Left renal pelvis (tissue), 4 donors: ENCODE results near the gene PARM1. TPM values are rescaled to one million over a fixed set of nuclear protein-coding genes. Genes with fewer than 3 reads are reported as not detected.

ENCODE experiments used
- DNase-seq, 4 donors: peaks; one replicate each; pipeline ENCODE4 v3.0.0-alpha.2; 2013; ENCODE audit warnings: low read depth in 4 of 4, low spot score in 3 of 4
- polyA plus RNA-seq, 4 donors: library from polyadenylated mRNA; unstranded; fragments of 120-200 nt; gene quantifications; one replicate each; pipeline ENCODE4 v1.2.1, GENCODE V29; 2013; ENCODE audit not compliant: insufficient read length in 4 of 4

PARM1 gene
- polyA plus RNA-seq, 4 donors = 22.6 to 65.9 (median 50.6) TPM

DNA sequence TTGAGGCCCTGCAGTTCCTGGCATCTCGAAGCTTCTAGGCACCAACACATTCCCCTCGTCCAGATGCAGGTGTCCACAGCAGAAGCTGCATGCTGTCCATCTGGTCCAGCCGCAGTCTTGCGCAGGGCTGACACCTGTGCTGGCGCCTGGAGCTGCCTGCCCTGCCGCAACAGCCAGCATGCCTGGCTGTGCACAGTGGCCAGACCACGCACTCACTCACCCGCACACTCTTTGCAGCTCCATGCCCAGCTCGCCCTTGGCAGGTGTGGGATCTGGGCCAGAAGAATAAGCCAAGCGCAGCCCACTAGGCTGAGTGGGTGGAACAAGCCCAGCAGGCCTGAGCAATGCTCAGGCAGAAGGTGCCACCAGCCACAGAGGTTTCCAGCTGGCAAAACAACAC, 125.6 kb downstream of the PARM1 start:
- no peak for DNase-seq

DNA sequence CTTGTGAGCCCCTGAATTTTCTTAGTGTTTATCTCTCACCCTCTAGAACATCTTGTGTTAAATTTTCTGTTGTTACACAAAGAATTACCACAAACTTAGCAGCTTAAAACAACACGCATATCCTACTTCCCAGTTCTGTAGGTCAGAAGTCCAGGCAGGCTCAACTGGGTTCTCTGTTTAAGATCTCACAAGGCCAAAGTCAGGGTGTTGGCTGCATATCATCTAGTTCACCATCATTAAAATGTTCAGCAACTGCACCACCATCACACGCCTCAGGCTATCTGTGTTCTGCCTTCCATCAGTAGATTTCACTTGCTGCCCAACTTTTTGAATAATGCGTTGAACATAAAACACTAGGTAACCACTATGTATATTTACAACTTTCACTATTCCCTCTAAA, 130.5 kb downstream of the PARM1 start:
- no peak for DNase-seq

DNA sequence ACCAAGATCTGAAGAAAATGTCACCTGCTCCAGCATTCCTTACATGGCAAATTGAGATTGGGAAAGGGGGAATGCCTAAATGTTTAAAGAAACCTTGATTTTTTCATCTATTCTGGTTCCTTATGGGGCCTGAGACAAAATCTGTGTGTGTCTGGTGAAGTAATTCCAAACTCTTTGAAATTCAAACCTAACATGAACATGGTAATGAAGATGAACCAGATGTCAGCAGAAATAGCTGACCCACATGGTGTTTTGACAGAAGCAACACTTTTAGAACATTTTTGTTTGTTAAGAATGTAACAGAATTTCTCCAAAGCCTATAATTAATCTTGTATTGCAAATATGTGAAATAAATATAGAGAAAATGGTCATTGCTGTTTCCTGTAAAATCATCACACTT, 133.0 kb downstream of the PARM1 start:
- no peak for DNase-seq

DNA sequence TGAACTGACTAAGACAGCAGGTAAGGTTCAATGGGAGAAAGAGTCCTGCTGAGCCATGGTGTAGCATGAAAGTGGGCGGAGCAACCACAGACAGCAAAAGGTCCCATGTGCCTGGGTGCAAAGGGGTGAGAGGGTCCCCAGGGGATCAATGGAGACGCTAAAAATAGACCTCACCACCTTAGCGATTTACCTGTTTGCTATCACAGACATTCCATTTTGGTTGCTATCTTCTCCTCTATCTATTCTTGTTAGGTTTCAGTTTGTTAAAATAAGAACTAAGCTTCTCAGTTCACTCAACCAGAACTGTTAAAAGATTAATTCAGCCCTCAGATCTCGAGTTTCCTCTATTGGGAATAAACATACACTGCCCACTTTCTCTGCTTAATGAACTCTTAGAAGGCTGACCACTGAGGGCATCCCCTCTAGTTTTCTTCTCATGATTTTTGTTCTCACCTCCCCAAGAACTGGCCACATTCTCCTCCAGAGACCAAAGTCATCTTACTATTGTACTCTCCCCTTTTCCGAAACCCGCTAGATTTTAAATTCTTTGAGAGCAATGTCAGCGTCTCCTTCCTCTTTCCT, 136.7 kb downstream of the PARM1 start:
- DNase-seq = no peak

DNA sequence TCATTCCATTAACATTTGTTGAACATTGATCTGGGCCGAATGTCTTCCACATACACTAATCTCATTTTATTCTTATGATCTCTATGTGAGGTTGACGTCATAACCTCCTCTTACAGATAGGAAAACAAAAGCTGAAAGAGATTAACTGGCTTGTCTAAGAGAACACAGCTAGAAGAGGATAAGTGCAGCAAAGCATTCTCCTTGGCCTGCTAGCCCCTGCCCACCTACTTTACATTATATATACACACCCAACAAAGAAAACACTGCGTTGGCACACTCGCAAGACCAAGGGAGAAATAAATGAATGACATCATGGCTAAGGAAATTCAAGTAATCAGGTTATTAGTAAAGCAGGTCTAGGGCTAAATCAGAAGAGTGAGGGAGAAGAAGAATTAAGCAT, 138.4 kb downstream of the PARM1 start:
- no peak for DNase-seq

DNA sequence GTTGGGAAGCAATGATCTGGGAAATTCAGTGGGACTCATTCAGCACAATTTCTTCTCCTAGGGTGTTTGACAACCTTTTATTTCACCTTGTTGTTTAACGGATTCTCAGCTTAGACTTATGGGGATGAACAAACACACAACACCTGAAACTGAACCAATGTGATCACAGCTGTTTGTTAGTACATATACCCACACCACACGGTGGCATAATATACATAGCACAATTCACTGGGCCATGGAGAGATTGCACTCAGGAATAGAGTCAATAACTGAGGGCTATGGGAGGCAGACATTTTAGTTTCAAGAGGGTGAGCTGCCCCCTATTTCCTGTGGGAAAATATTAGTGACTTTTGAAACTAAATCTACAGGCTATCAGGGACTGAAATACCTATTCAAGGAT, 148.0 kb downstream of the PARM1 start:
- no peak for DNase-seq

DNA sequence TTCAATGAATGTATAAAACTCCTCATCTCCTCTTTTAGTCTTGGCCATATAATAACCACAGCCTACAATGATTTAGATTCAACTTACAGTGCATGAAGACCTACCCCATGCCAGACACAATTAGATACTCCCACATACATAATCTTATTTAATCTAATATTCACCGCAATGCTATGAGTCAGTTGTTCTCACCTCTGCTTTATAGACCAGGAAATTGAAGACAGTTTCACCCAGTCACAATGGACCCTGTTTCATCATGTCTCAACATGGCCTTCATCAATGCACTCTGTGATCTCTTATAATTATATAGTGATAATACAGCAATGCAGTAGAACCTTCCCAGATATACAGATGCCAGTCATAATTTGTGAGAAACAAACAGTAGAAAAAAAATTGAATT, 148.6 kb downstream of the PARM1 start:
- no peak for DNase-seq

DNA sequence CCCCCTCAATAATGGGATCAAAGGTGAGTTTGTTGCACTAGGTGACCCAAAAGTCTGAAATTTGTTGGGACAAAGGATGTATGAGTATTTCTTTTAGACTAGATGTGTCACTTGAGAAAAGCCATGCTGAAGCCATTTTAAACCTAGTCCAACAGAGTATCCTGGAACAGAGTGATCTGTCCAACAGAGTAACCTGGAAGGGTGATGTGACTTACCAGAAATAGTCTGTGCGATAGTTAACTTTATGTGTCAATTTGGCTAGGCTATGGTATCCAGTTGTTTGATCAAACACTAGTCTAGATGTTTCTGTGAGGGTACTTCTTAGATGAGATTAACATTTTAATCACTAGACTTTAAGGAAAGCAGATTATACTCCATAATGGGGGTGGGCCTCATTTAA, 154.5 kb downstream of the PARM1 start:
- DNase-seq = no peak

DNA sequence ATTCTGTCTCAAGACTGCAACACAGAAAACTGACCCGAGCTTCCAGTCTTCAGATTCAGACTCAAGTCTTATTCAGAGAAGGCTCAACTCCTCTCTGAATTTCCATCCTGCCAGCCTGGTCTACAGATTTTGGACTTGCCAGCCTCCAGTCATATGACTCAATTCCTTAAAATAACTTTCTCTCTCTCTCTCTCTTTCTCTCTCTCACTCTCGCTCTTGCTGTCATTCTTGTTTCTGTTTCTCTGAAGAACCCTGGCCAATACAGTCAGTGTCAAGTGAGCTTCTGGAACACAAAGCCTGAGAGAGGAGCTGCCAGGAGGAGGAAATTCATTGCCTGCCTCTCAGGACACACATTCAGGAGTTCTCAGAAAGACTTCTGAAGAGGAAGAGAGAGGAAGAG, 154.9 kb downstream of the PARM1 start:
- DNase-seq = no peak

DNA sequence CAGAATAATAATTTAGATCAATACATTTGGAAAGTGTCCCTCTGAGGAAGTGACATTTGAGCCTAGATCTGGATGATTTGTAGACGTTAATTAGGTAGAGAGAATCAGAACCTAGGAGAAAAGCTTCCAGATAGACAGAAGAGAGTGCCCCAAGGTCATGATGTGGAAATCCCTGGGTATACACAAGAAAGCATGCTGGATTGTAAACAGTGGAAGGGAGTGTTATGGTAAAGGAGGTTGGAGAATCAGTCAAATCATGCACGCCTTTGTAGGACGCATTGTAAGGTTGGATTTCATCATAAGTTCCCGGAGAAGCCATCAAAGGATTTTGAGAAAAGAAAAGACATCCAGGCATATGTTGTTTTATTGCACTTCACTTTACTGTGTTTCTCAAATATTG, 156.3 kb downstream of the PARM1 start:
- no peak for DNase-seq

DNA sequence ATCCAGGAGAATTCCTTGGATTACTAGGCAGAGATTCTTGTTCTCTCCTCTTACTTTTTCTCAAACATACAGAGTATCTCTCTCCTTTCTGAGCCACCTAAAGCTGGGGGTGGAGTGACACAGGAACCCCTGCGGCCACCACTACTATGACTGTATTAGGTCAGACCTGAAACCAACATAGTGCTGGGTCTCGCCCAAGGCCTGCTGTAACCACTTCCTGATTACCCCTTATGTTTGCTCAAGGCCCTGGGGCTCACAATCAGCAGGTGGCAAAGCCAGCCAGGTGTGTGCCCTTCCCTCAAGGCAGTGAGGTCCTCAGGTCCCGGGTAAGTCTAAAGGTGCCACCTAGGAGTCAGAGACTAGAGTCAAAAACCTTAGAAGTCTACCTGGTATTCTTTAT, 166.4 kb downstream of the PARM1 start:
- DNase-seq = no peak

Other genes with a start within 250 kb of the PARM1 start
- gene BTC, start 138.6 kb upstream of the PARM1 start, polyA plus RNA-seq = 1 to 10 TPM; 3.4 to 6.9 (median 6.1) TPM